GM19238 (cell line): ENCODE data around the gene CEP112.
"Not testable (repeated sequence)": the region's sequence is repeated elsewhere in the genome, so short reads cannot be mapped to it uniquely, and the experiment has no call there.

Source experiments
- DNase-seq: peaks from one replicate; pipeline ENCODE4 v3.0.0; 2011; ENCODE audit warnings: low spot score; ENCODE audit not compliant: insufficient read length

CEP112 gene

GRCh38 chr17:65787503-65787902 lies 404.4 kb downstream of the CEP112 start:
- DNase-seq, result no peak

- DNase-seq, result no peak
Measured at GRCh38 chr17:65786479-65786878, 405.5 kb downstream of the CEP112 start.

GRCh38 chr17:65785109-65785508 lies 406.8 kb downstream of the CEP112 start:
- no peak for DNase-seq

GRCh38 chr17:65783845-65784334 lies 408.0 kb downstream of the CEP112 start:
- DNase-seq, result no peak

GRCh38 chr17:65782104-65782706 lies 409.7 kb downstream of the CEP112 start:
- not testable (repeated sequence) for DNase-seq

GRCh38 chr17:65780111-65780510 lies 411.8 kb downstream of the CEP112 start:
- no peak for DNase-seq

GRCh38 chr17:65776890-65777289 lies 415.0 kb downstream of the CEP112 start:
- no peak for DNase-seq

GRCh38 chr17:65774787-65775186 lies 417.1 kb downstream of the CEP112 start:
- no peak for DNase-seq

- DNase-seq, result no peak
Measured at GRCh38 chr17:65772989-65773388, 418.9 kb downstream of the CEP112 start.

GRCh38 chr17:65771704-65772103 lies 420.2 kb downstream of the CEP112 start:
- DNase-seq, result no peak

- DNase-seq, result no peak
Measured at GRCh38 chr17:65763786-65764185, 428.1 kb downstream of the CEP112 start.

- DNase-seq, result no peak
Measured at GRCh38 chr17:65762973-65763372, 429.0 kb downstream of the CEP112 start.

GRCh38 chr17:65759532-65759931 lies 432.4 kb downstream of the CEP112 start:
- DNase-seq, result no peak

GRCh38 chr17:65756760-65757159 lies 435.2 kb downstream of the CEP112 start:
- no peak for DNase-seq

- DNase-seq, result no peak
Measured at GRCh38 chr17:65755799-65756198, 436.1 kb downstream of the CEP112 start.

GRCh38 chr17:65754630-65755029 lies 437.3 kb downstream of the CEP112 start:
- DNase-seq, result no peak

- DNase-seq, result no peak
Measured at GRCh38 chr17:65754081-65754480, 437.9 kb downstream of the CEP112 start.

- no peak for DNase-seq
Measured at GRCh38 chr17:65753348-65753747, 438.6 kb downstream of the CEP112 start.

- no peak for DNase-seq
Measured at GRCh38 chr17:65751263-65751662, 440.7 kb downstream of the CEP112 start.

- DNase-seq, result no peak
Measured at GRCh38 chr17:65750631-65751115, 441.3 kb downstream of the CEP112 start.

- no peak for DNase-seq
Measured at GRCh38 chr17:65750166-65750565, 441.8 kb downstream of the CEP112 start.

GRCh38 chr17:65749479-65749878 lies 442.5 kb downstream of the CEP112 start:
- DNase-seq, result no peak

GRCh38 chr17:65745241-65745640 lies 446.7 kb downstream of the CEP112 start:
- no peak for DNase-seq

- DNase-seq, result no peak
Measured at GRCh38 chr17:65743308-65743655, 448.7 kb downstream of the CEP112 start.
